ENCODE results near the gene RAD21L1. TPM values are rescaled to one million over a fixed set of nuclear protein-coding genes. Genes with fewer than 3 reads are reported as not detected.

The RAD21L1 gene
- total RNA-seq: under 1 TPM in 1 of 4 donors, not detected in 3; 0.39 TPM

GRCh38 chr20:1225783-1226654, at the start of gene RAD21L1:
Gene RAD21L1 (plus strand): TSS chr20:1226044. CDS start chr20:1228454, 2,410 bp downstream.
- WGBS, 2 donors: 0 to 2% methylated on average over 16 to 68 of the region's 88 CpGs
- Histone ChIP-seq H3K4me1 (peaks cover 0 to 22% (median 10%) of the 10 kb centered on the region in 4 donors), H3K9me3 (peaks cover 0 to 18% (median 0%) of the 10 kb centered on the region in 4 donors), H3K27me3 (peaks cover 4 to 50% of the 10 kb centered on the region in 2 donors), H3K36me3 (no peaks in the 10 kb centered on the region), H3K4me3 (peak within 1 kb of the TSS; percentile 39 to 72 (median 54)), H3K27ac (peak within 1 kb of the TSS in 2 of 4 donors; percentile 40 to 52)
- TF ChIP-seq EP300 (IDR thresholded peaks at IDR 0.05) (no peak), POLR2A (IDR thresholded peaks at IDR 0.05) (peak in 1 of 2 donors; percentile 8)
- DNase-seq (ENCODE audit: low spot score in 2 of 2): peak; percentile 36 to 56

- peaks cover 0 to 65% (median 0%) of the 10 kb centered on the region in 3 donors for H3K36me3 ChIP-seq
- DNase-seq (ENCODE audit: low spot score in 2 of 2): no peak
- TF ChIP-seq POLR2A (IDR thresholded peaks at IDR 0.05): no peak
- no peak for TF ChIP-seq EP300 (IDR thresholded peaks at IDR 0.05)
- no peak for TF ChIP-seq CTCF (IDR thresholded peaks at IDR 0.05)
- H3K9me3 ChIP-seq: no peaks in the 10 kb centered on the region
- H3K4me1 ChIP-seq: no peaks in the 10 kb centered on the region
- no peak overlapping the region for H3K4me3 ChIP-seq
- H3K27me3 ChIP-seq: no peaks in the 10 kb centered on the region
- WGBS, 2 donors: 81 to 86% methylated on average over 5 of the region's 5 CpGs
- no peak overlapping the region for H3K27ac ChIP-seq
Observed at GRCh38 chr20:1177680-1178079, 48.2 kb upstream of the RAD21L1 start.

GRCh38 chr20:1178103-1178502, 47.7 kb upstream of the RAD21L1 start:
- H3K9me3 ChIP-seq: no peaks in the 10 kb centered on the region
- peaks cover 0 to 61% (median 0%) of the 10 kb centered on the region in 3 donors for H3K36me3 ChIP-seq
- no peaks in the 10 kb centered on the region for H3K4me1 ChIP-seq
- H3K27ac ChIP-seq: no peak overlapping the region
- no peak for DNase-seq (ENCODE audit: low spot score in 2 of 2)
- no peak overlapping the region for H3K4me3 ChIP-seq
- no peaks in the 10 kb centered on the region for H3K27me3 ChIP-seq
- no peak for TF ChIP-seq EP300 (IDR thresholded peaks at IDR 0.05)
- TF ChIP-seq POLR2A (IDR thresholded peaks at IDR 0.05): no peak
- no peak for TF ChIP-seq CTCF (IDR thresholded peaks at IDR 0.05)
- WGBS, 2 donors: 78 to 86% methylated on average over 3 of the region's 3 CpGs

- H3K36me3 ChIP-seq: peaks cover 0 to 56% (median 0%) of the 10 kb centered on the region in 3 donors
- no peaks in the 10 kb centered on the region for H3K9me3 ChIP-seq
- no peak overlapping the region for H3K4me3 ChIP-seq
- no peak for DNase-seq (ENCODE audit: low spot score in 2 of 2)
- no peaks in the 10 kb centered on the region for H3K27me3 ChIP-seq
- H3K4me1 ChIP-seq: no peaks in the 10 kb centered on the region
- no peak for TF ChIP-seq EP300 (IDR thresholded peaks at IDR 0.05)
- no peak for TF ChIP-seq CTCF (IDR thresholded peaks at IDR 0.05)
- TF ChIP-seq POLR2A (IDR thresholded peaks at IDR 0.05): no peak
- no peak overlapping the region for H3K27ac ChIP-seq
- 89 to 93% methylated on average over 3 of the region's 3 CpGs for WGBS, 2 donors
Observed at GRCh38 chr20:1178623-1179022, 47.2 kb upstream of the RAD21L1 start.

GRCh38 chr20:1180949-1181348, 44.9 kb upstream of the RAD21L1 start:
- H3K4me3 ChIP-seq: no peak overlapping the region
- TF ChIP-seq CTCF (IDR thresholded peaks at IDR 0.05) (no peak), EP300 (IDR thresholded peaks at IDR 0.05) (no peak), POLR2A (IDR thresholded peaks at IDR 0.05) (no peak)
- no peak overlapping the region for H3K27ac ChIP-seq
- 87 to 91% methylated on average over 17 to 22 of the region's 27 CpGs for WGBS, 2 donors
- H3K4me1 ChIP-seq: peaks cover 0 to 18% (median 6%) of the 10 kb centered on the region in 4 donors
- peaks cover 0 to 32% (median 0%) of the 10 kb centered on the region in 3 donors for H3K36me3 ChIP-seq
- H3K9me3 ChIP-seq: no peaks in the 10 kb centered on the region
- peaks cover 0 to 16% of the 10 kb centered on the region in 2 donors for H3K27me3 ChIP-seq
- no peak for DNase-seq (ENCODE audit: low spot score in 2 of 2)
